ENCODE data around the gene CHKA.

GRCh38 chr11:68146704-68147474, 25.7 kb upstream of the CHKA start:
- TF ChIP-seq, protein P1, sequence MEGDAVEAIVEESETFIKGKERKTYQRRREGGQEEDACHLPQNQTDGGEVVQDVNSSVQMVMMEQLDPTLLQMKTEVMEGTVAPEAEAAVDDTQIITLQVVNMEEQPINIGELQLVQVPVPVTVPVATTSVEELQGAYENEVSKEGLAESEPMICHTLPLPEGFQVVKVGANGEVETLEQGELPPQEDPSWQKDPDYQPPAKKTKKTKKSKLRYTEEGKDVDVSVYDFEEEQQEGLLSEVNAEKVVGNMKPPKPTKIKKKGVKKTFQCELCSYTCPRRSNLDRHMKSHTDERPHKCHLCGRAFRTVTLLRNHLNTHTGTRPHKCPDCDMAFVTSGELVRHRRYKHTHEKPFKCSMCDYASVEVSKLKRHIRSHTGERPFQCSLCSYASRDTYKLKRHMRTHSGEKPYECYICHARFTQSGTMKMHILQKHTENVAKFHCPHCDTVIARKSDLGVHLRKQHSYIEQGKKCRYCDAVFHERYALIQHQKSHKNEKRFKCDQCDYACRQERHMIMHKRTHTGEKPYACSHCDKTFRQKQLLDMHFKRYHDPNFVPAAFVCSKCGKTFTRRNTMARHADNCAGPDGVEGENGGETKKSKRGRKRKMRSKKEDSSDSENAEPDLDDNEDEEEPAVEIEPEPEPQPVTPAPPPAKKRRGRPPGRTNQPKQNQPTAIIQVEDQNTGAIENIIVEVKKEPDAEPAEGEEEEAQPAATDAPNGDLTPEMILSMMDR (conservative IDR thresholded peaks at IDR 0.05; ENCODE audit: low read depth, low read length) = no peak
- no peak for TF ChIP-seq CHD1 (IDR thresholded peaks at IDR 0.05; ENCODE audit: low read depth, low read length)
- no peak for TF ChIP-seq POLR2A (IDR thresholded peaks at IDR 0.05; ENCODE audit: low read depth, low read length)
- TF ChIP-seq, protein P2, sequence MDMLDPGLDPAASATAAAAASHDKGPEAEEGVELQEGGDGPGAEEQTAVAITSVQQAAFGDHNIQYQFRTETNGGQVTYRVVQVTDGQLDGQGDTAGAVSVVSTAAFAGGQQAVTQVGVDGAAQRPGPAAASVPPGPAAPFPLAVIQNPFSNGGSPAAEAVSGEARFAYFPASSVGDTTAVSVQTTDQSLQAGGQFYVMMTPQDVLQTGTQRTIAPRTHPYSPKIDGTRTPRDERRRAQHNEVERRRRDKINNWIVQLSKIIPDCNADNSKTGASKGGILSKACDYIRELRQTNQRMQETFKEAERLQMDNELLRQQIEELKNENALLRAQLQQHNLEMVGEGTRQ (IDR thresholded peaks at IDR 0.05; ENCODE audit: low read depth, low read length) = no peak
- no peak for TF ChIP-seq RAD21 (IDR thresholded peaks at IDR 0.05; ENCODE audit: low read length)
- no peak for TF ChIP-seq RFX5 (IDR thresholded peaks at IDR 0.05; ENCODE audit: low read depth, low read length)
- no peak for TF ChIP-seq MAFK (IDR thresholded peaks at IDR 0.05; ENCODE audit: low read depth, low read length)

Data from IMR-90 (cell line).